RKO (cell line): ENCODE data around the gene LRRC31.

ENCODE experiments used
- DNase-seq: peaks from one replicate; pipeline ENCODE4 v3.0.0-alpha.2; 2016; ENCODE audit warnings: low spot score

Gene LRRC31

DNA sequence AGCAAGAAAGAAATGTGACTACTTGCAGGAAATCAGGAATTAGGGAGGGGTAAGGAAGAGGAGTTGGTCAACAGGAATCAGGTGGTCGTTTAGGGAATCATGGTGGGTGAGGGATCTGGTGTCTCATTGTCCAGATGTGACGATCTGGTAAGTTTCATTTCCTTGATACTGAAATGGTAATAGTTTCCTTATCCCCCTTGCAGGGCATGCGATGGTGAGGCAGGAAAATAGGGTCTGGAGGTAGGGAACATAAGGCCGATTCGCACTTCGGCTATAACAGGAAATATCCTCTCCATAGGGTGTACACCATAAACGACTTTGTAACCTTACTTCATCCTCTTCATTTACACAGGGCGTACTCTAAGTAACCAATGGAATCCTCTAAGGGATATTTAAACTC is 56.5 kb downstream of the LRRC31 start:
- DNase-seq = no peak

DNA sequence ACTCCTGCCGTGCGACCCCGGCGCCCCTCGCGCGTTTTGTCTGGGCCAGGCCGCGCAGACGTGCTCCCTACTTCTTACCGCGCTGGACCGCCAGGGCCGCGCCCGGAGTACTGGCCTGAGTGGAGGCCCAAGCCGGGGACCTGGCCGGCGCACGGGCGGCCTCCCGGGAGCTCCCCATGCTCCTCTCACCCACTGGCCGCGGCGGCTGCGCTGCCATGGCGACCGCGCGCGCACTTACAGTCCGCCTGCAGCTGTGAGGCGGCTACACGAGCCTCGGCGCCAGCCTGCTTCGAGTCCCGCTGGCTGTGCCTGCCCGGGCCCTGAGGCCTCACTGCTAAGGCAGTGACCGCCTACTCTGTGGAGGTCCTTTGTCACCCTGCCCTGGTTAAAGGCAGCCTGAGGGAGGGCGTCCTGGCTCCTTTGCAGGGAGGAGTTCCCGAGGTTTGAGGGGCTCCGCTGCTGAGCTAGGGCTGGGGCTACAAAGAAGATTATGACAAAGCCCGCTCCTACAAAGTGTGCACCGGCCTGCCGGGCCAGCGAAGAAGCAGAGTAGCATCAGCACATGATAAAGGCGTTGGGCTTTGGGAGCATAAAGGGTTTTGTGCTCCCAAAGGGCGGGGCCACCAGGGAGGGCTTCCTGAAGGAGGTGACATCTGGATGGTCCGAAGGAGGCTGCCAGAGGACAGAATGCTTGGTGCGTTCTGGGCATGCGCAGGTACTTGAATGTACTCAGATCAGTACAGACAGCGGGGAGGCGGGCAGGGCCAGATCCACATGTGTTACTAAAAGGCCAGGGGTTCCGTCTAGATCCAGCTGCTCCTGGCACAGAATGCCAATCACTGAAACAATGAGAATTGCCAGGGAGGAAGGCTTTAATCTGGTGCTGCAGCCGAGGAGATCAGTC is 57.2 kb downstream of the LRRC31 start, which contains the start of the genes LRRC34 and LRRIQ4:
TSS of gene LRRC34 (minus strand) at position 573 of the 904 bp plus-strand sequence. CDS start at position 217, 356 bp downstream.
TSS of gene LRRIQ4 (plus strand) at position 539 of the 904 bp plus-strand sequence. CDS start 9,052 bp downstream, outside the sequence.
- DNase-seq = peak; percentile 91

DNA sequence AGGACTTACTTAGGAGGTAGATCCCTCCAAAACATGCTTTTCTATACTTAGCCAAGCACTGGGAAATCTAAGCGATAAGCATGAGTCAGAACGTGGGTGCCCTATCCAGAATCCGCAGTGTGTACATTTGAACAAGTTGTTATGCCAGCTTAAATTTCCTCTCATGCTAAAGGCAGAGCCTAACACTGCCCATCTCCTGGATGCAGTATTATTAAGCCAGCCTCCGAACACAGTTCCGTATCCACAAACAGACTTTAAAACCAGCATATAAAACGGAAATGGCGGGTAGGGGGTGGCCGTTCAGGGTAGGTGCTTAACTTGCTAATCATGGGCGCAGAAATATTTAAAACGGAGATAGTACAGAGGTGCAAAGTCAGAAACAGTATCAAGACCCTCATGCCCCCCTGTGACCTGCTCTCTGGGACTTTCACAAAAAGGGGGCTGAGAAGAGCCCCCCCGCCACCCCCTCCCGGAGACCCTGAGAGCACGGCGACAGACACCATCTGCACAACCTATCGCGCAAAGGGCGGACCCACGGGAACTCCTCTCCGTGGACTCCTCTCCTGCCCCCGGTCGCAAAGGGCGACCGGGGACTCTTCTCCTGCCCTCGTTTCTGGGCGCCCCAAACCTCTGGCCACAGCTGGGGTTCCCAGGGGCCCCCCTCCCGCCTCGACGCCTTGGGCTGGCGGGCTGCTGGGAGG is 58.0 kb downstream of the LRRC31 start:
- DNase-seq = peak; percentile 77

DNA sequence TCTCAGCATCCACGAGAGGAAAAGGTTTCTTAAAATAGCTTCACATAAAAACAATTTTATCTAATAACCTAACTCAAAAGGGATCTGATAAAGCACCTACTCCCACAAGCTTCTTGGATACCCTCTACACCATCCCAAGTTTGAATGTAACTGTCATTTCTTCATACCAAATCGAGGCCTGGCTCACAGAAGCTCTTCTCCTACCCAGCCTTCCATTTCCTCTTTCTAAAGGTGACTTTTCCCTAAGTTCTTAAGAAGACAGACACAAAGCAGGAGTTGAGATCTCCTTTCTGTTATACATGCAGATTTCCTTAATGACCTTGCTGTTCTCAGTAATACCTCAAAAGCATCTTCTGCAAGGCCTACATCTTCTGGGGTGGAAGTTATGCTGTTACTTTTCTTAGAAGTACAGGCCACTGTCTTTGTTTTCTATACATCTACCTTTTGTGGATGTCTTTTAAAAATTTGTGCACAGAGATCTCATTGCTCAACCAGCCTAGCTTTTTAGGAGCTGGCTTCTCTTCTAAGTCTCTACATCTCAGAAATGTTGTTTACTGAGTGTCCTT is 60.4 kb downstream of the LRRC31 start:
- no peak for DNase-seq

DNA sequence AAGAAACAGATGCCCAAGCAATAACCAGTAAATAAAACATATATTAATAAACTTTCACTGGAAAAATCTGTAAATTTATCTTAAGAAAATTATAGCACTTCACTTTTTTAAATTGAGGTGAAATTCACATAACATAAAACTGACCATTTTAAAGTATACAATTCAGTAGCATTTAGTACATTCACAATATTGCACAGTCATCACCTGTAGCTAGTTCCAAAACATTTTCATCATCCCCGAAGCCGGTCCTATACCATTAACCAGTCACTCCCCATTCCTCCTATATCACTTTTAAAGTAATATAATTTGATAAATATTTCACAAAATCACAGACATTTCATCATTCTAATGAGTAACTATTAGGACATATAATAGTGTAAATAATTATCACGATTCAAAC is 65.1 kb downstream of the LRRC31 start:
- no peak for DNase-seq

DNA sequence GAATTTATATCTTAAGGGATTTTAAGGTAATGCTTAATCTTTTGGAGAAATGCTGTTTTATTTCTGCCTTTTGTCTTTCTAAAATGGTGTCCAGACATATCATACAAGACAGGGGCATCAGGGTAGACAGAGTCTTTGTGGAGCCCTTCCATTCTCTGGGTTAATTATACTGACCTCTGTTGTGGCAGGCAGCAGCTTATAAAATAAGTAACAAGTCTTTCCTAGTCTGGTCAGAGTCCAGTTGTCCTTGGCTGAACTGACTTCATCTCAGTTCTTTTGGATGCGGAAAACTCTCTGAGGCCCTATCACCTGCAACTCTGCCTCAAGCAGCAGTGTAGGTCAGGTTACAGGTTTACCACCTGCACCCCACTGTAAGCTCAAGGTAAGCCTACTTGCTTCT is 77.4 kb downstream of the LRRC31 start:
- no peak for DNase-seq

DNA sequence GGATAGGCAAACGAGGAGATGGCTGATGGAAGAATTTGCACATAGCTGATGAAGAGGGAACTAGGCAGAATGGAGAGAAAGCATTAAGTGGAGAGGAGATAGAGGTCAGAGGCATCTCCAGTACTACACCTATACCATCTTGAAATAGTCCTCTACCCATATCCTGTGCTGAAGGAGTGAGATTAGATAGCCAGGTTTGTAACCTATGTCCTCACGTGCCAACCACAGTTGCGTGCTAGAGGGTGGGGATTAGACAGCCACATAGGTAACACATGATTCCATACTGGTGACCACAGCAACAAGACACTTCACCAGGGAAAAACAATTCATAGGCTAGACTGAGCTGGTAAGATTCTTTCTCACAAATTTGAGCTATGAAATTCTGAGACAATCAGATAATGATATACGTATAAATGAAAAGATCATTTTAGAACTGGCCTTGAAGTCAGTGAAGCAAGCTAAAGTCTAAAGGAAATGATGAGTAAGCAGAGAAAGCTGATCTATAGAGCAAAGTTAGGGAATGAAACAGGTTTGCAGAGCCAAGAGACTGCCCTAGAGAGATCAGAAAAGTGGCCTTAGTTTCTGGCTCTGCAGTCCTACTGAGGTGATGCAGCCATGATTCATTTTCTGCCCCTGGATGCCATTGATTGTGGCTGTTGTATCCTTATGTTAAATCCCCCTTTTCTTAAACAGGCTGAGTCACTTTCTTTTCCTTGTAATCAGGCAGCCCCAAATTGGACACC is 78.9 kb downstream of the LRRC31 start:
- DNase-seq = no peak

DNA sequence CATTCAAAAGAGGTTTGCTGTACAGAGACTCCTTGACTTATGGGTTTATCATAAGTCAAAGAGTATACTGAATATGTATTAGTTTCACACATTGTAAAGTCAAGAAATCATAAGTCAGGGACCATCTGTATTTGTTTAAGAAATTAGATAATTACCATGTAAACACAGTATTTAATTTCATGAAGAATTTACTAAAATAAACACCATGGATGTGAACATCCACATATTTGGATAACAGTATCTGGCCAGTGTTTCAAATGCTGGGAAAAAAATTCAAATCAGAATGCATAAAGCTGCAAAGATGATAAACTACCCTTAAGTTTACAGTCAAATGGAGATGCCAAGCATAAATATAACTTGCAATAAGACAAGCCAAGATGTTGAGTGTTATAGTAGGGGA is 79.5 kb downstream of the LRRC31 start:
- DNase-seq = no peak
